Activated CD4-positive, alpha-beta T cell treated with anti-CD3 and anti-CD28 coated beads for 36 hours (primary cell): ENCODE data around the gene BABAM2. TPM values are rescaled to one million over a fixed set of nuclear protein-coding genes. Genes with fewer than 3 reads are reported as not detected.

Source experiments
- ATAC-seq: fragments of 200-7000 bp; cut with Tn5 transposase; one replicate; pipeline ENCODE4 v1.10.0; 2021; ENCODE audit warnings: mild to moderate bottlenecking, moderate library complexity
- CTCF ChIA-PET: fragments of 350-600 bp; sonication (Branson Sonifier 250); formaldehyde crosslinking; loops from one replicate; lab custom pipeline; 2021; ENCODE audit warnings: antibody characterized with exemption; lab: Charles Lee
- POLR2A ChIA-PET: fragments of 350-600 bp; sonication (Branson Sonifier 250); formaldehyde crosslinking; loops from one replicate; lab custom pipeline; 2021; ENCODE audit warnings: antibody characterized with exemption, inconsistent platforms; lab: Charles Lee
- DNase-seq: peaks from one replicate; pipeline ENCODE4 v3.0.0-alpha.2; 2020
- H3K27ac Mint-ChIP-seq: one replicate; pipeline ENCODE4 v1.8.0; 2021; ENCODE audit warnings: mixed read lengths
- H3K27me3 Mint-ChIP-seq: one replicate; pipeline ENCODE4 v1.8.0; 2021; ENCODE audit warnings: mixed read lengths
- H3K36me3 Mint-ChIP-seq: one replicate; pipeline ENCODE4 v1.8.0; 2021; ENCODE audit warnings: low read depth, mixed read lengths
- H3K4me1 Mint-ChIP-seq: one replicate; pipeline ENCODE4 v1.8.0; 2021; ENCODE audit warnings: mixed read lengths
- H3K4me3 Mint-ChIP-seq: one replicate; pipeline ENCODE4 v1.8.0; 2021; ENCODE audit warnings: mild to moderate bottlenecking, moderate library complexity, mixed read lengths
- H3K9me3 Mint-ChIP-seq: one replicate; pipeline ENCODE4 v1.8.0; 2021; ENCODE audit warnings: low read depth, mixed read lengths
- intact Hi-C, 2 experiments: fragments of 100-400 bp; cut with DNase I in 1 of 2; cut with micrococcal nuclease in 1 of 2; formaldehyde crosslinking; loops; one replicate each; pipeline versions ENCODE4 v1.14.2 to v1.15.1; 2022 to 2024; cut with DNase I, micrococcal nuclease
- total RNA-seq, 2 experiments: library from RNA; stranded (reverse); gene quantifications; one replicate each; pipeline ENCODE4 v1.2.3, GENCODE V29; 2021

Gene BABAM2
- total RNA-seq: 10 to 100 TPM; 58.4 to 81.1 TPM

GRCh38 chr2:27890146-27890923 lies at the start of gene BABAM2, which contains the start of gene RBKS:
BABAM2 (plus strand) TSS chr2:27890729; CDS start chr2:27894557, 3,828 bp downstream.
RBKS (minus strand) TSS chr2:27890387; CDS start chr2:27890345, 42 bp downstream.
- H3K36me3 Mint-ChIP-seq: peaks cover 29% of the 10 kb centered on the region
- POLR2A ChIA-PET: interaction anchor here (0.6 to 1.5 kb wide), 8 partner anchors 12 to 722 kb away, joined by 3 to 9 read pairs (median 4); no protein-coding TSS in a partner anchor
- intact Hi-C loops: loop anchor here (1.0 to 10.0 kb wide), 16 partner anchors 30 to 1227 kb away; partner anchors contain the start of genes FOSL2 (in 2 of the 2), MRPL33 (in 2 of the 2), CLIP4 (in 1 of the 2) and EIF2B4 (in 1 of the 2)
- peaks cover 2% of the 10 kb centered on the region for H3K9me3 Mint-ChIP-seq
- ATAC-seq (peak; percentile 87), DNase-seq (peak; percentile 94)
- H3K27ac Mint-ChIP-seq: peak within 1 kb of the TSS; percentile 99
- peak within 1 kb of the TSS; percentile 99 for H3K4me3 Mint-ChIP-seq
- no peaks in the 10 kb centered on the region for H3K27me3 Mint-ChIP-seq
- peaks cover 58% of the 10 kb centered on the region for H3K4me1 Mint-ChIP-seq
- CTCF ChIA-PET: interaction anchor here (0.7 to 1.1 kb wide), 3 partner anchors 8 to 116 kb away, joined by 3 to 4 read pairs (median 3); no protein-coding TSS in a partner anchor

GRCh38 chr2:27842894-27843293 lies 47.6 kb upstream of the BABAM2 start:
- Mint-ChIP-seq H3K36me3 (no peaks in the 10 kb centered on the region), H3K27ac (no peak overlapping the region), H3K4me3 (no peak overlapping the region), H3K4me1 (no peaks in the 10 kb centered on the region), H3K9me3 (no peaks in the 10 kb centered on the region), H3K27me3 (no peaks in the 10 kb centered on the region)
- intact Hi-C loops: no loop called here
- ATAC-seq (no peak), DNase-seq (no peak)
- ChIA-PET CTCF (interaction anchor here (0.6 to 1.1 kb wide), 2 partner anchors 13 to 29 kb away, joined by 3 to 4 read pairs; no protein-coding TSS in a partner anchor), POLR2A (no interaction called here)

GRCh38 chr2:27843992-27844391 lies 46.5 kb upstream of the BABAM2 start:
- POLR2A ChIA-PET: interaction anchor here (0.6 kb wide), 1 partner anchor 308 kb away, joined by 3 read pairs; no protein-coding TSS in a partner anchor
- intact Hi-C loops: no loop called here
- CTCF ChIA-PET: interaction anchor here (0.7 kb wide), 1 partner anchor 326 kb away, joined by 4 read pairs; no protein-coding TSS in a partner anchor

GRCh38 chr2:27844821-27845255 lies 45.7 kb upstream of the BABAM2 start:
- DNase-seq: no peak
- Mint-ChIP-seq H3K4me1 (no peaks in the 10 kb centered on the region), H3K4me3 (no peak overlapping the region), H3K27ac (no peak overlapping the region), H3K27me3 (no peaks in the 10 kb centered on the region), H3K9me3 (no peaks in the 10 kb centered on the region), H3K36me3 (no peaks in the 10 kb centered on the region)
- ATAC-seq: no peak
- POLR2A ChIA-PET: no interaction called here
- CTCF ChIA-PET: interaction anchor here (0.6 kb wide), 1 partner anchor 23 kb away, joined by 3 read pairs; no protein-coding TSS in a partner anchor
- intact Hi-C loops: no loop called here

More at GRCh38 chr2:27843992-27844391, 46.5 kb upstream of the BABAM2 start:
- ATAC-seq (no peak), DNase-seq (no peak)
- no peaks in the 10 kb centered on the region for H3K27me3 Mint-ChIP-seq
- no peaks in the 10 kb centered on the region for H3K9me3 Mint-ChIP-seq
- no peak overlapping the region for H3K4me3 Mint-ChIP-seq
- H3K4me1 Mint-ChIP-seq: no peaks in the 10 kb centered on the region
- no peaks in the 10 kb centered on the region for H3K36me3 Mint-ChIP-seq
- H3K27ac Mint-ChIP-seq: no peak overlapping the region

GRCh38 chr2:27847333-27847732 lies 43.2 kb upstream of the BABAM2 start:
- Mint-ChIP-seq H3K4me3 (no peak overlapping the region), H3K9me3 (no peaks in the 10 kb centered on the region), H3K36me3 (no peaks in the 10 kb centered on the region), H3K4me1 (no peaks in the 10 kb centered on the region), H3K27ac (no peak overlapping the region), H3K27me3 (no peaks in the 10 kb centered on the region)
- ChIA-PET POLR2A (interaction anchor here (0.5 kb wide), 1 partner anchor 432 kb away, joined by 3 read pairs; no protein-coding TSS in a partner anchor), CTCF (interaction anchor here (0.8 to 1.0 kb wide), 2 partner anchors 10 to 12 kb away, joined by 3 read pairs; no protein-coding TSS in a partner anchor)
- intact Hi-C loops: no loop called here
- ATAC-seq (no peak), DNase-seq (no peak)

- Mint-ChIP-seq H3K27ac (no peak overlapping the region), H3K4me3 (no peak overlapping the region), H3K36me3 (no peaks in the 10 kb centered on the region), H3K4me1 (no peaks in the 10 kb centered on the region), H3K27me3 (no peaks in the 10 kb centered on the region), H3K9me3 (no peaks in the 10 kb centered on the region)
- ATAC-seq (no peak), DNase-seq (no peak)
- intact Hi-C loops: no loop called here
- ChIA-PET POLR2A (no interaction called here), CTCF (no interaction called here)
Measured at GRCh38 chr2:27849558-27850205, 40.8 kb upstream of the BABAM2 start.

GRCh38 chr2:27852691-27853090 lies 37.8 kb upstream of the BABAM2 start:
- intact Hi-C loops: no loop called here
- DNase-seq (no peak), ATAC-seq (no peak)
- peaks cover 28% of the 10 kb centered on the region for H3K4me1 Mint-ChIP-seq
- H3K27me3 Mint-ChIP-seq: no peaks in the 10 kb centered on the region
- H3K36me3 Mint-ChIP-seq: peaks cover 5% of the 10 kb centered on the region
- CTCF ChIA-PET: interaction anchor here (0.5 to 0.9 kb wide), 4 partner anchors 16 to 394 kb away, joined by 3 read pairs; no protein-coding TSS in a partner anchor
- H3K27ac Mint-ChIP-seq: no peak overlapping the region
- no peak overlapping the region for H3K4me3 Mint-ChIP-seq
- peaks cover 3% of the 10 kb centered on the region for H3K9me3 Mint-ChIP-seq
- POLR2A ChIA-PET: no interaction called here

GRCh38 chr2:27854229-27854862 lies 36.2 kb upstream of the BABAM2 start:
- H3K4me1 Mint-ChIP-seq: peaks cover 29% of the 10 kb centered on the region
- no peak overlapping the region for H3K27ac Mint-ChIP-seq
- intact Hi-C loops: no loop called here
- ChIA-PET CTCF (no interaction called here), POLR2A (no interaction called here)
- peaks cover 5% of the 10 kb centered on the region for H3K36me3 Mint-ChIP-seq
- H3K27me3 Mint-ChIP-seq: no peaks in the 10 kb centered on the region
- peaks cover 3% of the 10 kb centered on the region for H3K9me3 Mint-ChIP-seq
- no peak overlapping the region for H3K4me3 Mint-ChIP-seq
- no peak for ATAC-seq
- DNase-seq: no peak

- peak; percentile 40 for ATAC-seq
- Mint-ChIP-seq H3K36me3 (peaks cover 5% of the 10 kb centered on the region), H3K27me3 (no peaks in the 10 kb centered on the region), H3K9me3 (peaks cover 3% of the 10 kb centered on the region), H3K4me3 (no peak overlapping the region), H3K27ac (peak overlapping the region; percentile 23), H3K4me1 (peaks cover 39% of the 10 kb centered on the region)
- intact Hi-C loops: no loop called here
- CTCF ChIA-PET: interaction anchor here (0.7 to 0.8 kb wide), 2 partner anchors 46 to 172 kb away, joined by 3 to 4 read pairs; no protein-coding TSS in a partner anchor
- no peak for DNase-seq
- POLR2A ChIA-PET: no interaction called here
Measured at GRCh38 chr2:27855476-27855875, 35.1 kb upstream of the BABAM2 start.

GRCh38 chr2:27856386-27856785 lies 34.1 kb upstream of the BABAM2 start:
- H3K4me3 Mint-ChIP-seq: no peak overlapping the region
- POLR2A ChIA-PET: no interaction called here
- CTCF ChIA-PET: interaction anchor here (0.6 to 1.6 kb wide), 4 partner anchors 102 to 979 kb away, joined by 3 to 4 read pairs (median 4); no protein-coding TSS in a partner anchor
- intact Hi-C loops: loop anchor here in 1 of 2 experiments (2.0 kb wide), 1 partner anchor 98 kb away; no protein-coding TSS in a partner anchor
- H3K27ac Mint-ChIP-seq: no peak overlapping the region
- peaks cover 5% of the 10 kb centered on the region for H3K36me3 Mint-ChIP-seq
- H3K9me3 Mint-ChIP-seq: peaks cover 3% of the 10 kb centered on the region
- no peak for ATAC-seq
- H3K4me1 Mint-ChIP-seq: peaks cover 46% of the 10 kb centered on the region
- H3K27me3 Mint-ChIP-seq: no peaks in the 10 kb centered on the region
- DNase-seq: no peak
